GM19239 (cell line): ENCODE data around the gene PTPN3.
"Not testable (repeated sequence)": the region's sequence is repeated elsewhere in the genome, so short reads cannot be mapped to it uniquely, and the experiment has no call there.

Experiments
- DNase-seq: peaks from one replicate; pipeline ENCODE4 v3.0.0; 2011; ENCODE audit warnings: low spot score; ENCODE audit not compliant: insufficient read length
- FAIRE-seq: peaks from 2 replicates; lab custom pipeline; 2011; peaks lifted over from hg19 to GRCh38; lab: Jason Lieb, UNC

PTPN3 gene

DNA sequence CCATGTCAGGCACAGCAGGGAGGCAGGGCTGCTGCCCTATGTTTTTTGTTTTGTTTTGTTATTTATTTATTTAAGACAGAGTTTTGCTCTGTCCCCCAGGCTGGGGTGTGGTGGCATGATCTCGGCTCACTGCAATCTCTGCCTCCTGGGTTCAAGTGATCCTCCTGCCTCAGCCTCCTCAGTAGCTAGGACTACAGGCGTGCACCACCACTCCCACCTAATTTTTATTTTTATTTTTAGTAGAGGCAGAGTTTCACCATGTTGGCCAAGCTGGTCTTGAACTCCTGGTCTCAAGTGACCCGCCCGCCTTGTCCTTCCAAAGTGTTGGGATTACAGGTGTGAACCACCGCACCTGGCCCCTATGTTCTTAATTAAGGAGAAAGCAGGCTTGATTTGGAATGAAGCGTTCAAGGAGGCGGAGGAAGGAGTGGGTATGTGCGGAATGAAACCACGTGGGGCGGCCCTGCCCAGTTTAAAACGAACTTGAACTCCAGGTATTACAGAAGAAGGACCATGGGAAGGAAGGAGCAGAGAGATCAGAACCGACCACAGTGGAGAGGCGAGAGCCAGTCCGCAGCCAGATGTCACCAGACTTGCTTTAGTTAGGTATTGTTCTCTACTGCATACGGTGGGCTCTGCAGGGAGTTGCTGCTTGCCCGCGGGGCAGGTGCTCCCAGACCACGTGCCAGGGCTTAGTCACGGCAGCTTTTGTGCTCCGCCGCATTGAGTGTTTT lies 142.4 kb downstream of the PTPN3 start:
- FAIRE-seq (no peak), DNase-seq (no peak)

DNA sequence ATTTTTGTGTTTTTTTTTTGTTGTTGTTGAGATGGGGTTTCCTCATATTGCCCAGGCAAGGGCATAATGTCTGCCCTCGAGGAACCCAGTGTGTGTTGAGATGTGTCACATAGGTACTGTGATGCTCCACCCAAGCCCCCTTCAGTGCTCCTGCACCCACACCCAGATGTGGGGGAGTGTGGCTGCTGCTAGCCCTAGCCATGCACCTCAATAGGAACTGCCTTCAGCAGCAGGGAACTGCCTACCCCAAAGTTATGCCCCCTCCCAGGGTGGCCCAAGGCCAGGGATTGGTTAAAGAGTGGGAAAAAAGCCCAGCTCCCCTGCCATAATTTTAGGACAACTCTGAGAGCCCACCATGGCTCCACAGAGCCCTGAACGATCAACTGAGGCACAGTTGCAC lies 143.9 kb downstream of the PTPN3 start:
- FAIRE-seq = no peak

GRCh38 chr9:109351032-109351431 lies 147.1 kb downstream of the PTPN3 start:
- DNase-seq = no peak
- no peak for FAIRE-seq

More for the DNA sequence above, 143.9 kb downstream of the PTPN3 start:
- DNase-seq = no peak

DNA sequence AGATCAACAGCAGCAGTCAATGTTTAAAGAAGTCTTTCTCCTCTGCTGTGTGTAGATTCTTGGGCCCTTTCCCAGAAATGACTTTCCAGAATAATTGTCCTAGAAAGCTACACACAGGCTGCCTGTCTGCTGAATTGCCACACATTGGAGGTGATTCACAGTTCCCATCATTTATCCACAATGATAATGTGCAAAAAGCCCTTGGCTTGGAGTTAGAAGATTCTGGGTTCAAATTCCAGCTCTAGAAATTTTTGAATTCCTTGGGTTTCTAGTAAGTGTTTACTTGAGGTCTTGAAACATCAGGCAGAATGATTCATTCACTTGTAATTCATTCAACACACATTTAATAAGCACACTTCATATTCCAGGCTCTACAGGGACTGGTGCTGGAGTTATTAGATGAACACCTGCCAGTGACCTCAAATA lies 148.7 kb downstream of the PTPN3 start:
- no peak for FAIRE-seq
- DNase-seq = no peak

GRCh38 chr9:109346904-109347303 lies 151.2 kb downstream of the PTPN3 start:
- DNase-seq (no peak), FAIRE-seq (no peak)

- DNase-seq = no peak
- no peak for FAIRE-seq
These were observed 153.2 kb downstream of the PTPN3 start for GRCh38 chr9:109344866-109345265.

GRCh38 chr9:109342878-109343277 lies 155.2 kb downstream of the PTPN3 start:
- no peak for FAIRE-seq
- no peak for DNase-seq

DNA sequence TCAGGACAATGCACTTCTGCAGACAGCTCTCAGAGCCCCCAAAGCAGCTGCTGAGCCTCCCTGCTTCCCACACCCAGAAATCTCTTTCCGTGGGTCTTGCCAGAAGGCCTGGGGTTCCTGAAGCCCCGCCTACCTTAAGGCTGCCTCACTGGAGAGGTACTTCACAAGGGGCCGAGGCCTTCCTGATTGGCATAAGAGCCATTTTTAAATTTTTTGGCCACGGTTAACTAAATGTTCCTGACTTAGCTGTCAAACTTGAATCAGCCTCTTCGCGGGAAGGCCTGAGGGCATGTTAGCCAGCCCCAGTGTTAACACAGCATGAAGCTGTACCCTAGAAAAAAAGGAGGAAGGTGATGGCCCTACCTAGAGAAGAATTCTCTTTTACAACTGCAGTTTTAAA lies 156.5 kb downstream of the PTPN3 start:
- no peak for FAIRE-seq
- DNase-seq = no peak

DNA sequence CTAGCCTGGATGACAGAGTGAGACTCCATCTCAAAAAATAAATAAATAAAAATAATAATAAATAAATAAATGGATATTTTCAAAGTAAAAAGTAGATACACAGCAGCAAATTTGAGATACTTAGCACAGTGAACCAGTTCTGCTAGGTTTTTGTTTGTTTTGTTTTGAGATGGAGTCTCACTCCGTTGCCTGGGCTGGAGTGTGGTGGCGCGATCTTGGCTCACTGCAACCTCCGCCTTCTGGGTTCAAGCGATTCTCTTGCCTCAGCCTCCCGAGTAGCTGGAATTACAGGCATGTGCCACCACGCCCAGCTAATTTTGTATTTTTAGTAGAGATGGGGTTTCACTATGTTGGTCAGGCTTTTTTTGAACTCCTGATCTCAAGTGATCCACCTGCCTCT lies 157.1 kb downstream of the PTPN3 start:
- DNase-seq, FAIRE-seq: not testable (repeated sequence)

- FAIRE-seq = no peak
- DNase-seq = no peak
These were observed 161.7 kb downstream of the PTPN3 start for GRCh38 chr9:109336409-109336808.

- FAIRE-seq (no peak), DNase-seq (no peak)
These were observed 162.2 kb downstream of the PTPN3 start for GRCh38 chr9:109335929-109336328.

DNA sequence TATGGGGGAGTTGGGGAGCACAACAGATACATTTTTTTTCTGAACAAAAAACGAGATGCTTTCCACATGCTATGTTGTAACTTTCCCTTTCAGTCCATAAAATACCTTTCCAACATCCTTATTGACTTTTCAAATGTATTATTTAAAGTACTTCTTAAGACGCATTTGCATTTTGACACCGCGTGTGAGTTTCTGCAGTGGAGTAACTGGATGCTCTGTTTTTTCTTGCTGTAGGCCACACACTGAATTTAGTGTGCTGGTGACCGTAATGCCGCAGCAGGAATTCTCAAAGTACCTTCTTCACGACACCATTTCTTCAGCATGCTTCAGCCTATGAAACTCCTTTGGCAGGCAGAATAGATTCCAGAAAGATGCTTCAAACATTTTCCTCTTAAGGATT lies 163.0 kb downstream of the PTPN3 start:
- FAIRE-seq = no peak
- DNase-seq = no peak

DNA sequence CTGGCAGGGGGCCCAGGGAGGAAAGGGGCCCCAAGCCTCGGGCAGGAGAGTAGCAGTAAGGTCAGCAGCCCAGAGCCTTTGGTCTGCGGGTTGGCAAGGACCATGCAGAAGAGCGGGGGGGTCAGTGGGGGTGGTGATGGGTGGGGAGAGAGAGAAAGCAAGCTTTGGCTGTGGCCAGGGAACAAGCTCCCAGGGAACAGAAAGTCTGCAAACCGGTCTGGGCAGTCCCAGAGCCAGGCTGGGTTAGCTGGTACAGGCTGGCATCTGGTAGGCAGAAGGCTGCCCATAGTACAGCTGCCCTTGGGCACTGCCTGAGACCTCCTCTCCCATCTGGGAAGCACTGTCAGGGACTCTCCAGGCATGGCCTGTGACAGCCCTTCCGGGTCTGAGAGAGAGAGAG lies 166.8 kb downstream of the PTPN3 start:
- FAIRE-seq = no peak

DNA sequence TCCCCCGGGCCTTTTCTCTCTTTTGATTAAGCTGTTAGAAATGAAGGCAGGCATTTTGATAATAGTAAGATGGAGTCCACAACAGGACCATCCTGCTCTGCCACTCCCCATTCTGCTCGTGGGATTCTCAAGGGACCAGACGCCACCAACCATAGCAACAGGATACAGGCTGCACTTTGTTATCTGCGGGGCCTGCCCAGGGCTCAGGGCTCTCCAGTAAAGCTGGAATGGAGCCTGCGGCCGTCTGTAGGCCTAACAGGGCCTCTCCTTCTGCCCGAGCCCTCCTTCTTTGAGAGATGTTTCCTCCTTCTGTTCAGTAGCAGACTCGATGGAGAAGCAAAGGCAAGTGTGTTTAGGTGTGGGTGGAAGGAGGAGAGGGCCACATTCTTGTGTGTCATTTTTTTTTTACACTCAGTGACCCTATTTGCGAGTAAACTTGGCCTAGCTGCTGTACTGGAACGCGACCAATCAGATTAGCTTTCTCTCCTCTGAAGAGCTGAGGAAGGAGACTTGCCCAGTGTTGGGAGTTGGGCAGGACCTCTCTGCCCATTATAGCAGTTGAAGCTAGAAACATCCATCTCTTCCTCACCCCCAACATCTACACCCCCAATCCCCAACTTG lies 168.4 kb downstream of the PTPN3 start:
- FAIRE-seq (no peak), DNase-seq (no peak)

More for the DNA sequence above, 166.8 kb downstream of the PTPN3 start:
- DNase-seq = no peak

DNA sequence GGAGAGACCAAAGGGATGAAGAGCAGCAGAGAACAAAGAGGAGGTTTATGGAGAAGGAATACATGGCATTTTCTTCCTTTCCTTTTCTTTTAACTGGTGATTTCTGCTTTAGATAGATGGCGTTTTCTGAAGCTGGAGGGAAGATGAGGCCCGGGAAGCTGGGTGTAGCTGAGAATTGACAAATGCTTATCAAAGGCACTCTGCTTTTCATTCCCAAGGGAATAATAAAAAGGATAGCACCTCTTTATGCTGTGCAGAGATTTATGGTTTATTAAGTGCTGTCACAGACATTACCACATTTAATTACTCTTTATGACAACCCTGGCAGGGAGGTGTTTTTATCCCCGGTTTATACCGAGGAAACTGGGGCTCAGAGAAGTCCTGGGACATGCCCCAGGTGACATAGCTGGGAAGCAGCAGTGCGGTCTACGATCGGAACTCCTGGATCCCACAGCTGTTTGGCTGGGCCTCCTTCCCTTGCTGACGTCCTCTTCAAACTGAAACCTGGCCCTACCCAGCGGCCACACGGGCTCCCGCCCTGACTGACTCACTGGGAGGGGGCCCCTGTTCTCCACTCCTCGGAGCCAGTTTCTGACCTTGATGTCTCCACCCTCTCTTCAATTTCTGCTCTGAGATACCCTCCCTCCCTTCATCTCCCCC lies 169.0 kb downstream of the PTPN3 start:
- no peak for FAIRE-seq
- DNase-seq = no peak
